ENCODE results near the gene DNA2. TPM values are rescaled to one million over a fixed set of nuclear protein-coding genes. Genes with fewer than 3 reads are reported as not detected.

DNA2 gene
- total RNA-seq, 1 experiment from 2014 or later, result 20.9 TPM

DNA sequence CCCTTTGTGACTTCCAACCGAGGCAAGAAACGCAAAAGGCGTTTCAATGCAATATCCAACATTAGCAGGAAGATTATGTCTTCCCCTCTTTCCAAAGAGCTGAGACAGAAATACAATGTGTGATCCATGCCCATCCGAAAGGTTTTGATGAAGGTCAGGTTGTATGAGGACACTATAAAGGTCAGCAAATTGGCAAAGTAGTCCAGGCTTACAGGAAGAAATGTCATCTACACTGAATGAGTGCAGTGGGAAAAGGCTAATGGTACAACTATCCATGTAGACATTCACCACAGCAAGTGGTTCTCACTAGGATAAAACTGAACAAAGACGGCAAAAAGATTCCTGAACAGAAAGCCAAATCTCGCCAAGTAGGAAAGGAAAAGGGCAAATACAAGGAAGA lies 27.8 kb upstream of the DNA2 start:
- BruUV-seq (replicated peaks), result no TSS peak
- Histone ChIP-seq H4K20me1 (ENCODE audit: insufficient read depth) (no peaks in the 10 kb centered on the region), H3K27me3 (ENCODE audit: insufficient read depth, low read length) (no peaks in the 10 kb centered on the region), H3K4me3 (replicated peaks in 1 of 2; ENCODE audit: low read depth in 1 of 2, low read length in 2 of 2) (no peak overlapping the region), H3K9ac (ENCODE audit: low read length) (no peak overlapping the region), H3K9me2 (ENCODE audit: insufficient read depth) (no peaks in the 10 kb centered on the region), H3K9me3 (ENCODE audit: control insufficient read depth in 1 of 2, insufficient read depth in 1 of 2, low read depth in 1 of 2, low read length in 2 of 2) (no peaks in the 10 kb centered on the region), H2AFZ (ENCODE audit: low read depth, low read length, poor library complexity, severe bottlenecking) (no peak overlapping the region), H3K79me2 (ENCODE audit: insufficient read depth, low read length) (no peaks in the 10 kb centered on the region), H3K36me3 (ENCODE audit: control insufficient read depth in 1 of 2, insufficient read depth in 2 of 2, low read length in 2 of 2) (no peaks in the 10 kb centered on the region; a peak in 1 of 4 replicates), H3K27ac (ENCODE audit: low read depth, low read length) (no peak overlapping the region), H3K4me1 (ENCODE audit: control insufficient read depth in 1 of 2, insufficient read depth in 2 of 2, low read length in 2 of 2) (no peaks in the 10 kb centered on the region), H3K4me2 (ENCODE audit: low read length) (no peak overlapping the region)
- no peak for ATAC-seq
- CTCF ChIA-PET, result no interaction called here
- RAD21 ChIA-PET (ENCODE audit: low non-redundant PET in 1 of 2, low total read pairs in 2 of 2, uncharacterized antibody in 2 of 2, unreplicated experiment in 2 of 2), result no interaction called here
- intact Hi-C loops (cut with micrococcal nuclease), result no loop called here
- DNase-seq (ENCODE audit: low read depth, low spot score), result no peak
- TF ChIP-seq YY1 (IDR thresholded peaks at IDR 0.05; ENCODE audit: extremely low read depth, insufficient replicate concordance, low read depth, low read length) (no peak), ZFX (IDR thresholded peaks at IDR 0.05) (no peak), SIN3A (IDR thresholded peaks at IDR 0.05; ENCODE audit: low read depth) (no peak), POLR2AphosphoS5 (IDR thresholded peaks at IDR 0.05; ENCODE audit: low read depth, low read length) (no peak)
- TF ChIP-seq, protein P1, sequence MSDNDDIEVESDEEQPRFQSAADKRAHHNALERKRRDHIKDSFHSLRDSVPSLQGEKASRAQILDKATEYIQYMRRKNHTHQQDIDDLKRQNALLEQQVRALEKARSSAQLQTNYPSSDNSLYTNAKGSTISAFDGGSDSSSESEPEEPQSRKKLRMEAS (IDR thresholded peaks at IDR 0.05), result no peak
- POLR2A ChIA-PET, result no interaction called here

DNA sequence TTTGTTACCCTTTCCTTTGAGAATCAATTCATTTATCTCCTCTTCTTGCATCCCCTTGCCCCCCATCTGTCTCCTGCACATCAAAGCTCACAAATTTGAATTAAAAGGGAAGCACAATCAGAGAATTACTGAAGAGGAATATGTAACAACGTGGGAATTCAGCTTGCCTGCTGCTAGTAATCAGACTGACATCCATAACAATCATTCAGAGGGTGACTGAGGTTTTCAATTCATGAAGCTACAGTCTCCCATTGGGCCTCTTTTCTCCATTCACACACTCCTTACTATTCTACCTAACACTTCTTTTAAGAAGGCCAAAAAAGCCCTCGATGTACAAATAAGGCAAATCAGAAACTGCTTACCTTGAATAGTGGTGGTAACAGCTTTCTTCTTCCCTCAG lies 24.3 kb upstream of the DNA2 start:
- no peaks in the 10 kb centered on the region; a peak in 1 of 4 replicates for H3K36me3 ChIP-seq (ENCODE audit: control insufficient read depth in 1 of 2, insufficient read depth in 2 of 2, low read length in 2 of 2)
- no peaks in the 10 kb centered on the region for H3K9me3 ChIP-seq (ENCODE audit: control insufficient read depth in 1 of 2, insufficient read depth in 1 of 2, low read depth in 1 of 2, low read length in 2 of 2)
- no peak overlapping the region for H3K9ac ChIP-seq (ENCODE audit: low read length)
- no peak for TF ChIP-seq ZFX (IDR thresholded peaks at IDR 0.05)
- TF ChIP-seq EGR1 (IDR thresholded peaks at IDR 0.05; ENCODE audit: low read depth), result no peak
- TF ChIP-seq, protein P2, sequence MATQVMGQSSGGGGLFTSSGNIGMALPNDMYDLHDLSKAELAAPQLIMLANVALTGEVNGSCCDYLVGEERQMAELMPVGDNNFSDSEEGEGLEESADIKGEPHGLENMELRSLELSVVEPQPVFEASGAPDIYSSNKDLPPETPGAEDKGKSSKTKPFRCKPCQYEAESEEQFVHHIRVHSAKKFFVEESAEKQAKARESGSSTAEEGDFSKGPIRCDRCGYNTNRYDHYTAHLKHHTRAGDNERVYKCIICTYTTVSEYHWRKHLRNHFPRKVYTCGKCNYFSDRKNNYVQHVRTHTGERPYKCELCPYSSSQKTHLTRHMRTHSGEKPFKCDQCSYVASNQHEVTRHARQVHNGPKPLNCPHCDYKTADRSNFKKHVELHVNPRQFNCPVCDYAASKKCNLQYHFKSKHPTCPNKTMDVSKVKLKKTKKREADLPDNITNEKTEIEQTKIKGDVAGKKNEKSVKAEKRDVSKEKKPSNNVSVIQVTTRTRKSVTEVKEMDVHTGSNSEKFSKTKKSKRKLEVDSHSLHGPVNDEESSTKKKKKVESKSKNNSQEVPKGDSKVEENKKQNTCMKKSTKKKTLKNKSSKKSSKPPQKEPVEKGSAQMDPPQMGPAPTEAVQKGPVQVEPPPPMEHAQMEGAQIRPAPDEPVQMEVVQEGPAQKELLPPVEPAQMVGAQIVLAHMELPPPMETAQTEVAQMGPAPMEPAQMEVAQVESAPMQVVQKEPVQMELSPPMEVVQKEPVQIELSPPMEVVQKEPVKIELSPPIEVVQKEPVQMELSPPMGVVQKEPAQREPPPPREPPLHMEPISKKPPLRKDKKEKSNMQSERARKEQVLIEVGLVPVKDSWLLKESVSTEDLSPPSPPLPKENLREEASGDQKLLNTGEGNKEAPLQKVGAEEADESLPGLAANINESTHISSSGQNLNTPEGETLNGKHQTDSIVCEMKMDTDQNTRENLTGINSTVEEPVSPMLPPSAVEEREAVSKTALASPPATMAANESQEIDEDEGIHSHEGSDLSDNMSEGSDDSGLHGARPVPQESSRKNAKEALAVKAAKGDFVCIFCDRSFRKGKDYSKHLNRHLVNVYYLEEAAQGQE (IDR thresholded peaks at IDR 0.05; ENCODE audit: low read depth), result no peak
- TF ChIP-seq, protein P1 (IDR thresholded peaks at IDR 0.05), result no peak
- no peak for TF ChIP-seq POLR2A (IDR thresholded peaks at IDR 0.05; ENCODE audit: borderline replicate concordance, extremely low read depth, insufficient read depth, insufficient read length)
- no peak for TF ChIP-seq SIN3A (IDR thresholded peaks at IDR 0.05; ENCODE audit: low read depth)
- no peak for TF ChIP-seq RAD21 (IDR thresholded peaks at IDR 0.05; ENCODE audit: low read depth)
- TF ChIP-seq CBX3 (IDR thresholded peaks at IDR 0.05; ENCODE audit: low read depth), result no peak
- TF ChIP-seq, protein P3, sequence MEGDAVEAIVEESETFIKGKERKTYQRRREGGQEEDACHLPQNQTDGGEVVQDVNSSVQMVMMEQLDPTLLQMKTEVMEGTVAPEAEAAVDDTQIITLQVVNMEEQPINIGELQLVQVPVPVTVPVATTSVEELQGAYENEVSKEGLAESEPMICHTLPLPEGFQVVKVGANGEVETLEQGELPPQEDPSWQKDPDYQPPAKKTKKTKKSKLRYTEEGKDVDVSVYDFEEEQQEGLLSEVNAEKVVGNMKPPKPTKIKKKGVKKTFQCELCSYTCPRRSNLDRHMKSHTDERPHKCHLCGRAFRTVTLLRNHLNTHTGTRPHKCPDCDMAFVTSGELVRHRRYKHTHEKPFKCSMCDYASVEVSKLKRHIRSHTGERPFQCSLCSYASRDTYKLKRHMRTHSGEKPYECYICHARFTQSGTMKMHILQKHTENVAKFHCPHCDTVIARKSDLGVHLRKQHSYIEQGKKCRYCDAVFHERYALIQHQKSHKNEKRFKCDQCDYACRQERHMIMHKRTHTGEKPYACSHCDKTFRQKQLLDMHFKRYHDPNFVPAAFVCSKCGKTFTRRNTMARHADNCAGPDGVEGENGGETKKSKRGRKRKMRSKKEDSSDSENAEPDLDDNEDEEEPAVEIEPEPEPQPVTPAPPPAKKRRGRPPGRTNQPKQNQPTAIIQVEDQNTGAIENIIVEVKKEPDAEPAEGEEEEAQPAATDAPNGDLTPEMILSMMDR (IDR thresholded peaks at IDR 0.05 in 2 of 3, conservative IDR thresholded peaks at IDR 0.05 in 1 of 3; ENCODE audit: borderline replicate concordance in 1 of 3, insufficient read depth in 1 of 3, low read depth in 2 of 3, low read length in 2 of 3), result no peak
- TF ChIP-seq FOSL1 (IDR thresholded peaks at IDR 0.05; ENCODE audit: low read depth), result no peak
- no peak for TF ChIP-seq YY1 (IDR thresholded peaks at IDR 0.05; ENCODE audit: extremely low read depth, insufficient replicate concordance, low read depth, low read length)
- TF ChIP-seq CEBPB (IDR thresholded peaks at IDR 0.05; ENCODE audit: low read depth), result no peak
- no peak for TF ChIP-seq POLR2AphosphoS5 (IDR thresholded peaks at IDR 0.05; ENCODE audit: low read depth, low read length)
- intact Hi-C loops (cut with micrococcal nuclease), result no loop called here
- ATAC-seq, result no peak
- no peak overlapping the region for H3K4me3 ChIP-seq (replicated peaks in 1 of 2; ENCODE audit: low read depth in 1 of 2, low read length in 2 of 2)
- H3K27ac ChIP-seq (ENCODE audit: low read depth, low read length), result no peak overlapping the region
- BruUV-seq (replicated peaks), result no TSS peak
- no peak overlapping the region for H2AFZ ChIP-seq (ENCODE audit: low read depth, low read length, poor library complexity, severe bottlenecking)
- ChIA-PET RAD21 (ENCODE audit: low non-redundant PET in 1 of 2, low total read pairs in 2 of 2, uncharacterized antibody in 2 of 2, unreplicated experiment in 2 of 2) (no interaction called here), CTCF (no interaction called here), POLR2A (no interaction called here)
- H3K79me2 ChIP-seq (ENCODE audit: insufficient read depth, low read length), result no peaks in the 10 kb centered on the region
- H3K27me3 ChIP-seq (ENCODE audit: insufficient read depth, low read length), result no peaks in the 10 kb centered on the region
- no peak for DNase-seq (ENCODE audit: low read depth, low spot score)
- no peaks in the 10 kb centered on the region for H3K9me2 ChIP-seq (ENCODE audit: insufficient read depth)
- no peaks in the 10 kb centered on the region for H4K20me1 ChIP-seq (ENCODE audit: insufficient read depth)
- no peak overlapping the region for H3K4me2 ChIP-seq (ENCODE audit: low read length)
- no peaks in the 10 kb centered on the region for H3K4me1 ChIP-seq (ENCODE audit: control insufficient read depth in 1 of 2, insufficient read depth in 2 of 2, low read length in 2 of 2)

Measured in HCT116 (cell line).